ENCODE results near the gene NPAS2.

NPAS2 gene

DNA sequence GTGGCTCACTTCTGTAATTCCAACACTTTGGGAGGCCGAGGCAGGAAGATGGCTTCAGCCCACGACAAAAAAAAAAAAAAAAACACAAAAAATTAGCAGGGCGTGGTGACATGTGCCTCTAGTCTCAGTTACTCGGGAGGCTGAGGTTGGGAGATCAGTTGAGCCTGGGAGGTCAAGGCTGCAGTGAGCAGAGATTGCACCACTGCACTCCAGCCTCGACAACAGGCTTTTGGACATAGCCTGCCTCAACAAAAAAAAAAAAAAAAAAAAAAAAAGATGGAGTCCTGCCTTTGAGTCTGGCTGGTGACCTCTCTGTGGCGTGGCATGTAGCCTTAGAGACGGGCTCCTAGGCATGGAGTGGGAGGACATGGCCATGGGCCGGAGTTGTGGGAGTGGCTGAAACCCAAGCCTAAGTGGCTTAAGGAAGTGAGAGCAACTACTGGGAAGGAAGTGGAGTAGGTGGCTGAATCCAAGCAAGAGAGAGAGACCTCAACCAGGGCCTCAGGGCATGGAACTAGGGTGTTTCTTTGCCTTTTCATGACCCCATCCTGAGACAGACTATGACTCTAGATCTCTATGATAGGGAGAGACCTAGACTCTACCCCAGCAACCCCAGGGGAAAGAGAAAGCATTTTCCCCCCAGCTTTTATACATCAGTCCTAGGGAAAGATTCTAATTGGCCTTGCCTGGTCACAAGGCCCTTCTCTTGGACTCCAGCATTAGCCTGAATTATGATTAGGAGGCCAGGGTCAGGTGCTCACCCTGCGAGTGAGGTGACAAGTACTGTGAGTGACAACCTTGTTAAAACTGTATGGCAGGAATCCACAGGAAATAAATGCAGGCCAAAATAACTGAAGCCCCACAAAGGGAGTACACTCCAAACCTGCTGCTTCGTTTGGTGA is 34.2 kb downstream of the NPAS2 start:
- no peak for DNase-seq (ENCODE audit: low read depth in 1 of 2, low spot score in 1 of 2)
- in situ Hi-C loops (cut with HindIII; ENCODE audit: low pct_unique_long_range_greater_than_20kb, low sequenced_read_pairs), result no loop called here
- no peak for TF ChIP-seq JUND (IDR thresholded peaks at IDR 0.05; ENCODE audit: low read depth)

DNA sequence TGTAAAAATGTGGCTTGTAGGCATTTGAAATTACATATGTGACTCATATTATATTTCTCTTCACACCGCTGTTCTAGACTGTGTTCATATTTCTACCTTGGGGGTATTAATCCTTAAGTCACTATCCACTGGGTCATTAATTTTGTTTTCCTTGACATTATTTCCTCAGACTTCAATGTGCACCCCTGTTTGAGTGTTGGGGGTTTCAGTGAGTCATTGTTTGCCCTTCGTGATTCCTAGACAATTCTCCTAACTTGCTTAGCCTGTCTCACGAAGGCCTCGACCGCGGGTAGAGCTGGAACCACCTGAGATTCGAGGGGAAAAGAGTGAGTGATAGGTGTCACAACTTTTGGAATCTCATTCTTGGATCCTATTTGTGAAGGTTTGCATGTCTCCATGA is 35.1 kb downstream of the NPAS2 start:
- no peak for TF ChIP-seq JUND (IDR thresholded peaks at IDR 0.05; ENCODE audit: low read depth)
- in situ Hi-C loops (cut with HindIII; ENCODE audit: low pct_unique_long_range_greater_than_20kb, low sequenced_read_pairs), result no loop called here
- no peak for DNase-seq (ENCODE audit: low read depth in 1 of 2, low spot score in 1 of 2)

- DNase-seq (ENCODE audit: low read depth in 1 of 2, low spot score in 1 of 2), result no peak
- TF ChIP-seq JUND (IDR thresholded peaks at IDR 0.05; ENCODE audit: low read depth), result no peak
- in situ Hi-C loops (cut with HindIII; ENCODE audit: low pct_unique_long_range_greater_than_20kb, low sequenced_read_pairs), result no loop called here
Measured at GRCh38 chr2:100855606-100856005, 35.7 kb downstream of the NPAS2 start.

- TF ChIP-seq JUND (IDR thresholded peaks at IDR 0.05; ENCODE audit: low read depth), result no peak
- DNase-seq (ENCODE audit: low read depth in 1 of 2, low spot score in 1 of 2), result no peak
- in situ Hi-C loops (cut with HindIII; ENCODE audit: low pct_unique_long_range_greater_than_20kb, low sequenced_read_pairs), result no loop called here
Measured at GRCh38 chr2:100856732-100857131, 36.8 kb downstream of the NPAS2 start.

DNA sequence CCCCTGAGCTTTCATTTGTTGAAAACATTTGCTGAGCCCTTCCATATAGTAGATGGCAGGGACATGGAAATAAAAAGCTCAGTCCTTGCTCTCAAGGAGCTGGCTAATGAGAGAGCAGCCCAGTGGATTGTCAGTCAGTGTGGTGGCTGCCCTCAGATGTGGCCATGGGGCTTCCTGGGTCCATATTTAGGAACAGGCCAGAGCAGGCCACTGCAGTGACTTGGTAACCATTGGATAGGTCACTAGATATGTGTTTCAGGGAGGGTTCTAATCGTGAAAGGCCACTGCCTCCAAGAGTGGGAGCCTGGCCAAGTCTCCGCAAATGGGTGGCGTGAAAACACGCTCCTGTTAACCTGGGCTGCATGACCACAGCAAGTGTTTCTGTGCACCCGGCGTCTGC is 37.4 kb downstream of the NPAS2 start:
- no peak for TF ChIP-seq JUND (IDR thresholded peaks at IDR 0.05; ENCODE audit: low read depth)
- in situ Hi-C loops (cut with HindIII; ENCODE audit: low pct_unique_long_range_greater_than_20kb, low sequenced_read_pairs), result no loop called here
- DNase-seq (ENCODE audit: low read depth in 1 of 2, low spot score in 1 of 2), result no peak

DNA sequence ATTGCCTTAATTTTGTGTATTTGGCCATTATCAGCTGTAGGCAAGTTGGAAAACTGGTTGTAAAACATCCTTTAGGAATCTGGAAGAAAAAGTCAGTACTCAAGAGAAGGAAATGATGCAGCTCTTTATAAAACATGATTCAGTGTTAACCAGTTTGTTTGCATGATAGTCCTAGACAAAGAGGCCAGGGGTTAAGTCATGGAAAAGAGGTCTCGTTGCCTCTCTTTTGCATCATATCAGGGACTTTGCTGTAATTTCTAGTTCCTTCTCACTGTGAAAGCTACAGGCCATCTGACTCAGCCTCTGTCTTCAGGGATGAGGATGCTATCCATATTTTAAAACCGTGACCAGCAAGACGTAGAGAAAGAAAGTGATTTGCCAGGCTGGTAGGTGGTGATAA is 38.0 kb downstream of the NPAS2 start:
- TF ChIP-seq JUND (IDR thresholded peaks at IDR 0.05; ENCODE audit: low read depth), result no peak
- DNase-seq (ENCODE audit: low read depth in 1 of 2, low spot score in 1 of 2), result no peak
- in situ Hi-C loops (cut with HindIII; ENCODE audit: low pct_unique_long_range_greater_than_20kb, low sequenced_read_pairs), result no loop called here

GRCh38 chr2:100859902-100860301 is 40.0 kb downstream of the NPAS2 start:
- in situ Hi-C loops (cut with HindIII; ENCODE audit: low pct_unique_long_range_greater_than_20kb, low sequenced_read_pairs), result no loop called here
- no peak for TF ChIP-seq JUND (IDR thresholded peaks at IDR 0.05; ENCODE audit: low read depth)
- DNase-seq (ENCODE audit: low read depth in 1 of 2, low spot score in 1 of 2), result no peak

DNA sequence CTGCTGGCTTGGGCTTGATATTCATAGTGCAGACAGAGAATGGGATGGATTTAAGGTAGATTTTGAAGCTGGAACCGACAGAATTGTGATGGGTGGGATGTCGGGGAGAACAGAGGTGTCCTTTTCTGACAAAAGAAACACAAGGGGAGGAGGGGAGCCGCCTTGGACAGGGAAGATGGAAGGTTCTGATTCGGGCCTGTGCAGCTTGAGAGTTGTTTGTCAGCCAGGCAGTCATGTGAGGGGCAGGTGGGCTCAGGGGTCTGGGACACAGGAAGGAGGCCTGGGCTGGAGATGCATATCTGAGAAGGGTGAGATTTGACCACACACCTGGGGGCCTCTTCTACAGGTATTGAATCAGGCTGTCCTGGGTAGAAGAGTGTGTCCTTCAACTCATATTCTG is 41.4 kb downstream of the NPAS2 start:
- in situ Hi-C loops (cut with HindIII; ENCODE audit: low pct_unique_long_range_greater_than_20kb, low sequenced_read_pairs), result no loop called here
- TF ChIP-seq JUND (IDR thresholded peaks at IDR 0.05; ENCODE audit: low read depth), result no peak
- no peak for DNase-seq (ENCODE audit: low read depth in 1 of 2, low spot score in 1 of 2)

GRCh38 chr2:100862081-100862480 is 42.1 kb downstream of the NPAS2 start:
- in situ Hi-C loops (cut with HindIII; ENCODE audit: low pct_unique_long_range_greater_than_20kb, low sequenced_read_pairs), result no loop called here
- TF ChIP-seq JUND (IDR thresholded peaks at IDR 0.05; ENCODE audit: low read depth), result no peak
- DNase-seq (ENCODE audit: low read depth in 1 of 2, low spot score in 1 of 2), result no peak

DNA sequence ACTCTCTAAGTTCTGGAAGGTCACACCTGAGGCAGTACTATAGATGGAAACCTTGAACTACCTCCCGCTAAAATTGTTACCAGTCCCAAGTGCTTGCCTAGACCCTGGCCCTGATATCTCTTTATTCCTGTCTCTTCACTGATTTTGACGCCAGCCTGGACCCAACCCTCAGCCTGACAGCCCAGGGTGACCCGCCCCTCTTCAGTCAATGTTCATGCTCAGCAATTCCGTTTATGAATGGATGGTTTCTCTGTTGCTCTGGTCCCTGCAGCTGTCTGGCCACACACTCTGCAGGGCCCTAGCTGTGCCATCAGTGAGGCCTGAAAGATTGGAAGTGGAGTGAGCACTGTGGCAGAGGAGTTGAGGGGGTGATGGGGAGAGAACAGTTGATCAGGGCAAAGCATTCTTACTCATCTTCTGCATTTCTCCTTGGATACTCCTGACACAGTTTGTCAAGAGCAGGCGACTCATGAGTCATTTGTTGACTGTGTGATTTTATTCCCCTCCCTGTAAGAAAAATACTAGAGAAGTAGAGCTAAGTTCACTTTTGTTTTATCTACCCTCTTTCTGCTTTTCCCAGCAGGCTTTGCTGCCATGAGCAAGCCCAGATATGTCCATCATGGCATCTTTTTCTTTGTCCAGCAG is 46.0 kb downstream of the NPAS2 start:
- no peak for TF ChIP-seq JUND (IDR thresholded peaks at IDR 0.05; ENCODE audit: low read depth)
- in situ Hi-C loops (cut with HindIII; ENCODE audit: low pct_unique_long_range_greater_than_20kb, low sequenced_read_pairs), result no loop called here
- no peak for DNase-seq (ENCODE audit: low read depth in 1 of 2, low spot score in 1 of 2)

- DNase-seq (ENCODE audit: low read depth in 1 of 2, low spot score in 1 of 2), result no peak
- TF ChIP-seq JUND (IDR thresholded peaks at IDR 0.05; ENCODE audit: low read depth), result no peak
- in situ Hi-C loops (cut with HindIII; ENCODE audit: low pct_unique_long_range_greater_than_20kb, low sequenced_read_pairs), result no loop called here
Measured at GRCh38 chr2:100868083-100868482, 48.1 kb downstream of the NPAS2 start.

DNA sequence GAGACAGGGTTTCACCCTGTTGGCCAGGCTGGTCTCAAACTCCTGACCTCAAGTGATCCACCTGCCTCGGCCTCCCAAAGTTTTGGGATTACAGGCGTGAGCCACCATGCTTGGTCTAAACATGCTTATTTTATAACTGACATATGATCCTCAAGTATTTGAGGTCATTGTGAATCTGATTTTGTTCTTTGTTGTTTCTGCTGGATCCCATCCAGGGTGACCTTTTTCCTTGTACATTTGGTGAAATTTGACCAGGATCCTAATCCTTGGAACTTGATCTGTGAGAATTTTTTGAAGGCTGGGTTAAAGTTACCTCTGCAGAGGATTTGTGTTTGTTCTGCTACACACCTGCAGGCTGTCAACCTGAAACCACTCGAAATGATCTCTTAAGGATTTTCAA is 49.2 kb downstream of the NPAS2 start:
- DNase-seq (ENCODE audit: low read depth in 1 of 2, low spot score in 1 of 2), result peak in 1 of 2 experiments; percentile 7
- in situ Hi-C loops (cut with HindIII; ENCODE audit: low pct_unique_long_range_greater_than_20kb, low sequenced_read_pairs), result no loop called here
- TF ChIP-seq JUND (IDR thresholded peaks at IDR 0.05; ENCODE audit: low read depth), result no peak

All from T47D (cell line).